Common myeloid progenitor, CD34-positive (primary cell): ENCODE measurements around the gene TRPC1.
A peak's percentile ranks its signal among the peaks of the same experiment; 100 is the strongest.

Source experiments
- CTCF ChIA-PET: fragments of 350-600 bp; sonication (Branson Sonifier 250); formaldehyde crosslinking; loops from one replicate; lab custom pipeline; 2021; ENCODE audit warnings: antibody characterized with exemption; lab: Charles Lee
- POLR2A ChIA-PET: fragments of 350-600 bp; sonication (Branson Sonifier 250); formaldehyde crosslinking; loops from one replicate; lab custom pipeline; 2021; ENCODE audit warnings: antibody characterized with exemption; lab: Charles Lee
- DNase-seq, 3 donors: peaks; one replicate each; pipeline versions ENCODE4 v3.0.0 to v3.0.0-alpha.2; 2013
- H3K27ac ChIP-seq, 2 experiments: 1 replicate in 1 of 2; 2 replicates in 1 of 2; pipeline ENCODE4 v1.7.0; 2013; ENCODE audit warnings: inconsistent platforms in 2 of 2, low read length in 2 of 2, mild to moderate bottlenecking in 2 of 2, low read depth in 1 of 2, moderate library complexity in 1 of 2; ENCODE audit not compliant: severe bottlenecking in 2 of 2, insufficient read depth in 1 of 2, poor library complexity in 1 of 2
- H3K27me3 ChIP-seq, 5 experiments: replicated peaks in 2 of 5; 1 replicate in 3 of 5; 2 replicates in 2 of 5; pipeline versions ENCODE4 v1.6.1 to v1.7.0; 2013; ENCODE audit warnings: low read length in 4 of 5, mild to moderate bottlenecking in 2 of 5, moderate library complexity in 2 of 5, inconsistent platforms in 1 of 5; ENCODE audit not compliant: insufficient read depth in 5 of 5, control insufficient read depth in 4 of 5
- H3K36me3 ChIP-seq, 4 experiments: 1 replicate in 2 of 4; 2 replicates in 2 of 4; pipeline versions ENCODE4 v1.6.1 to v1.7.0; 2013; ENCODE audit warnings: low read length in 3 of 4, control low read depth in 1 of 4, mild to moderate bottlenecking in 1 of 4; ENCODE audit not compliant: control insufficient read depth in 4 of 4, insufficient read depth in 4 of 4
- H3K4me1 ChIP-seq, 4 experiments: 1 replicate in 3 of 4; 2 replicates in 1 of 4; pipeline versions ENCODE4 v1.6.1 to v1.7.1; 2013; ENCODE audit warnings: low read length in 3 of 4, mild to moderate bottlenecking in 3 of 4, control low read depth in 1 of 4, inconsistent platforms in 1 of 4, moderate library complexity in 1 of 4; ENCODE audit not compliant: control insufficient read depth in 4 of 4, insufficient read depth in 4 of 4; ENCODE audit errors: control extremely low read depth in 1 of 4
- H3K4me3 ChIP-seq, 7 experiments: 1 replicate in 4 of 7; 2 replicates in 3 of 7; pipeline versions ENCODE4 v1.5.1 to v1.7.0; 2013; ENCODE audit warnings: mild to moderate bottlenecking in 7 of 7, low read length in 6 of 7, moderate library complexity in 6 of 7, inconsistent platforms in 2 of 7, low read depth in 2 of 7, control low read depth in 1 of 7; ENCODE audit not compliant: insufficient read depth in 4 of 7, control insufficient read depth in 1 of 7; ENCODE audit errors: extremely low read depth in 1 of 7
- H3K9me3 ChIP-seq, 5 experiments: 1 replicate in 4 of 5; 2 replicates in 1 of 5; pipeline versions ENCODE4 v1.6.1 to v1.7.1; 2013; ENCODE audit warnings: low read length in 4 of 5, mild to moderate bottlenecking in 2 of 5, inconsistent platforms in 1 of 5, low read depth in 1 of 5, moderate library complexity in 1 of 5; ENCODE audit not compliant: control insufficient read depth in 4 of 5, insufficient read depth in 2 of 5; ENCODE audit errors: control extremely low read depth in 1 of 5
- WGBS: methylation state at CpG from one replicate; pipeline ENCODE4 v1.1.5; 2013; ENCODE audit not compliant: insufficient coverage; 5-methylcytosine and 5-hydroxymethylcytosine counted together

Gene TRPC1

GRCh38 chr3:142817897-142818296 lies 94.1 kb downstream of the TRPC1 start:
- H3K27me3 ChIP-seq, result peaks cover 0 to 3% (median 0%) of the 10 kb centered on the region in 5 experiments
- no peak for DNase-seq
- H3K36me3 ChIP-seq, result no peaks in the 10 kb centered on the region
- H3K9me3 ChIP-seq, result peaks cover 0 to 1% (median 0%) of the 10 kb centered on the region in 5 experiments
- no peak overlapping the region for H3K4me3 ChIP-seq
- 76% methylated on average over 4 of the region's 7 CpGs for WGBS
- ChIA-PET CTCF (interaction anchor here (1.4 to 4.5 kb wide), 2 partner anchors 9 to 11 kb away, joined by 4 to 31 read pairs; no protein-coding TSS in a partner anchor), POLR2A (no interaction called here)
- no peaks in the 10 kb centered on the region for H3K4me1 ChIP-seq
- no peak overlapping the region for H3K27ac ChIP-seq

DNA sequence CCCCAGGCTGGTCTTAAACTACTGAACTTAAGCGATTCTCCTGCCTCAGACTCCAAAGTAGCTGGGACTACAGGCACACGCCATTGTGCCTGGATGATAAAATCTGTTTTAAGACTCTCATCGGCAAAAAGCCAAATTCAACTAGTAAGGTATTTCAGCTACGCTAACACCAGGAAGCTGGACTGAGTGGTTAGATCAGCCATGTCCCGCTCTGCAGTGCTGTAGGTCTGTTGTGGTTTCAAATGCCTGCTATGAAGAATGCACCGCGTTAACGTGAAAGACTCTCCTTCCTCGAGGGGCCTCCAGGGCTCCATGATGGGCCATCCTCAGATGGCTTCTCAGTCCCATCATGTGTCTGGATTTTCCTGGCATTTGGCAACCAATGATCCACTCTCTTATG lies 94.8 kb downstream of the TRPC1 start:
- Histone ChIP-seq H3K36me3 (no peaks in the 10 kb centered on the region), H3K27ac (no peak overlapping the region), H3K4me3 (no peak overlapping the region), H3K9me3 (peaks cover 0 to 1% (median 0%) of the 10 kb centered on the region in 5 experiments), H3K27me3 (peaks cover 0 to 3% (median 0%) of the 10 kb centered on the region in 5 experiments), H3K4me1 (no peaks in the 10 kb centered on the region)
- POLR2A ChIA-PET, result no interaction called here
- no peak for DNase-seq
- CTCF ChIA-PET, result interaction anchor here (1.4 to 4.5 kb wide), 2 partner anchors 9 to 10 kb away, joined by 4 to 31 read pairs; no protein-coding TSS in a partner anchor
- 97% methylated on average over 9 of the region's 9 CpGs for WGBS

DNA sequence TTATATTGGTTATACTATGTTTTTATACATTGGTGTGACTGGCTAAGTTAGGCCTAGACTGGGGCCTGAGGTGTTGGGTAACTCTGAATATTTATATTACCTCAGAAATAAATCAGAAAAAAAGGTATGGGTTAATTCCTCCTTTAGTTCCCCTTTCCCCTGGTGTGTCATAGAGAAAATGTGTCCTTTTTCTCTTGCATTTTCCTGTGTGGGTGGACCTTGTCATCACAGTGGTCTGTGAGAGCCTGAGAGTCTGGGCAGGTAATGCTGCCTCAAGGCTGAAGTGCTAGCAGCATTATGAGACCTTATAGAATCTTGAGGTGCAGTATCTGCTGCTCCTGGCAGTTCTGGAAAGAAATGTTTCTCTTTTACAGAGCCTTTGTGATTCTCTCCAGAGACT lies 95.3 kb downstream of the TRPC1 start:
- Histone ChIP-seq H3K9me3 (peaks cover 0 to 1% (median 0%) of the 10 kb centered on the region in 5 experiments), H3K36me3 (no peaks in the 10 kb centered on the region), H3K4me3 (no peak overlapping the region), H3K27ac (no peak overlapping the region), H3K27me3 (peaks cover 0 to 3% (median 0%) of the 10 kb centered on the region in 5 experiments), H3K4me1 (no peaks in the 10 kb centered on the region)
- DNase-seq, result peak in 2 of 3 donors; percentile 9 to 24
- POLR2A ChIA-PET, result no interaction called here
- CTCF ChIA-PET, result interaction anchor here (1.4 to 4.5 kb wide), 2 partner anchors 10 kb away, joined by 4 to 31 read pairs; no protein-coding TSS in a partner anchor

DNA sequence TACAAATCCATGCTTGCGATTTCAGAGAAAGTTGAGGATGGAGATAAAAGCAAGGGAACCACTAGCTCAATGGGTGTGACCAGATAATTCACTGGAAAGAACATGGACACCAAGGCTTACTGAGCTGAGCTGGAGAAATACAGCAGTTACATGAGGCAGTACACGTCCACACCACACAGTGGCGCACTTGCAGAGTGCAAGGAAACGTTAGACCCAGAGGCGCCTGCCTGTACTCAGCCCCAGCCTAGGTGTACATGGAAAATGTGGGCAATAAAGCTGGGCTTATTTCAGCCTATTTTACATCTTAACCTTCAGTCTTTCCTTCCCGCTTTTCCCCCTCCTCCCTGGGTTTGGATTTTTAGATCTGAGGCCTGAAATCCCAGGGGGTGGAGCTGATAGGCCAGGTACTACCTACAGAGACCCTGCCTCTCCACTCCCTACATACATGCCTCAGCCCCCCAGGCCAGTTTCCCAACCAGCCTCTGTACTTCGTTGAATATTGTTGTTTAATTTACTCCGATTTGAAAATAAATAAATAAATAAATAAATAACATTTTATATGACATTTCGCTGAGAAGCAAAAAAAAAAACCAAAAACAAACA lies 105.0 kb downstream of the TRPC1 start:
- no peaks in the 10 kb centered on the region for H3K4me1 ChIP-seq
- peak; percentile 63 to 83 (median 78) for DNase-seq
- H3K36me3 ChIP-seq, result no peaks in the 10 kb centered on the region
- ChIA-PET POLR2A (no interaction called here), CTCF (interaction anchor here (0.6 to 4.9 kb wide), 29 partner anchors 8 to 241 kb away, joined by 3 to 46 read pairs (median 5); partner anchors contain the start of genes TRPC1 and U2SURP)
- H3K27me3 ChIP-seq, result peaks cover 0 to 4% (median 0%) of the 10 kb centered on the region in 5 experiments
- 25% methylated on average over 4 of the region's 9 CpGs for WGBS
- no peak overlapping the region for H3K27ac ChIP-seq
- H3K9me3 ChIP-seq, result no peaks in the 10 kb centered on the region
- no peak overlapping the region for H3K4me3 ChIP-seq

- POLR2A ChIA-PET, result no interaction called here
- Histone ChIP-seq H3K4me1 (no peaks in the 10 kb centered on the region), H3K36me3 (no peaks in the 10 kb centered on the region), H3K27ac (no peak overlapping the region), H3K4me3 (no peak overlapping the region), H3K9me3 (no peaks in the 10 kb centered on the region), H3K27me3 (no peaks in the 10 kb centered on the region)
- CTCF ChIA-PET, result interaction anchor here (1.4 kb wide), 1 partner anchor 9 kb away, joined by 5 read pairs; no protein-coding TSS in a partner anchor
- no CpG with 5 or more reads among the region's 1 CpG for WGBS
- no peak for DNase-seq
Observed at GRCh38 chr3:142837526-142837925, 113.7 kb downstream of the TRPC1 start.

DNA sequence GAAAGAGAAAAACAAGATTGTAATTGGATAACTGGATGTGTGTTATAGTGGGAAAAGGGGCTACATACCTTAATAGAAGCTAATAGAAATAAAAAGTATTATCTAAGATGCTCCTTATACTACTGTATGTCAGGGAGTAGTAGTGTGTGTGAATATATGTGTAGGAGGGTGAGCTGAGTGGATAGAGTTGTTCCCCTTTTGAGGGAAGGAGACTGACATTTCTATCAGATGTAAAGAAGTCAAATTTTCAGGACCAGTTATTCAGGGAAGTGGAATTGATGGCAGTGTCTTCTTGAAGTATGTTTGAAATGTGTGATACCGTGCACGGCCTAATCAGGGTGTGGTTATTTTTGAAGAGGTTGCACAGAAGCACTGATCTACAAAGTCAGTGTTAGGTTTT lies 116.0 kb downstream of the TRPC1 start:
- no peak overlapping the region for H3K4me3 ChIP-seq
- DNase-seq, result no peak
- no CpG with 5 or more reads among the region's 2 CpGs for WGBS
- no peaks in the 10 kb centered on the region for H3K4me1 ChIP-seq
- H3K27me3 ChIP-seq, result no peaks in the 10 kb centered on the region
- no peaks in the 10 kb centered on the region for H3K9me3 ChIP-seq
- POLR2A ChIA-PET, result no interaction called here
- CTCF ChIA-PET, result interaction anchor here (1.6 to 2.3 kb wide), 2 partner anchors 11 to 21 kb away, joined by 5 to 8 read pairs; no protein-coding TSS in a partner anchor
- no peaks in the 10 kb centered on the region for H3K36me3 ChIP-seq
- H3K27ac ChIP-seq, result no peak overlapping the region

DNA sequence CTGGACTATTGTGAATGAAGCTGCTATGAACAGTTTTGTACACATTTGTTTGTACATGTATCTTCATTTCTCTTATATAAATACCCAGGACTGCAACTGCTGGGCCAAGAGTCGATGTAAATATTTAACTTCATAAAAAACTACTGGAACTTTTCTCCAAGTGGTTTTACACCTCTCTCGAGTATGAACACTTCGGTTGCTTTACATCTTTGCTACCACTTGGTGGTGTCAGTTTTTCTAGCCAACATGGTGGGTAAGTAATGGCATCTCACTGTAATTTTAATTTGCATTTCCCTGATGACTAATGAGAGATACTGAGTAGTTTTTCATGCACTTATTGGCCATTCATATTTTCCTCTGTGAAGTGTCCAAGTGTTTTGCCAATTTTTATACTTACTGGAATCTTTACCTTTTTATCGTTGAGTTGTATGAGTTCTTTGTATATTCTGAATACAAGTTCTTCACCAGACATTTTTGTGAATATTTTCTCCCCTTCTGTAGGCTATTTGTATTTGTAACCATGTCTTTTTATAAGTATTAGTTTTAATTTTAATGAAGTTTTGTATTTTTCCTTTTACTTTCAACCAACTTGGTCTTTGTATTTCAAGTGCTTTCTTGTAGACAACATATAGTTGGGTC lies 120.6 kb downstream of the TRPC1 start:
- peak; percentile 21 to 48 (median 42) for DNase-seq
- CTCF ChIA-PET, result no interaction called here
- POLR2A ChIA-PET, result no interaction called here

More for the DNA sequence above, 120.6 kb downstream of the TRPC1 start:
- H3K27me3 ChIP-seq, result no peaks in the 10 kb centered on the region
- no peaks in the 10 kb centered on the region for H3K9me3 ChIP-seq
- 57% methylated on average over 1 of the region's 4 CpGs for WGBS
- no peak overlapping the region for H3K4me3 ChIP-seq
- no peaks in the 10 kb centered on the region for H3K4me1 ChIP-seq
- H3K27ac ChIP-seq, result no peak overlapping the region
- H3K36me3 ChIP-seq, result no peaks in the 10 kb centered on the region
